Upper lobe of right lung (tissue), 1 donor: ENCODE data around the gene CD81. TPM values are rescaled to one million over a fixed set of nuclear protein-coding genes. Genes with fewer than 3 reads are reported as not detected.

Experiments
- ATAC-seq: fragments of 200-7000 bp; cut with Tn5 transposase; one replicate; pipeline ENCODE4 v1.9.1; 2020; ENCODE audit warnings: mild to moderate bottlenecking, moderate library complexity
- DNase-seq: peaks from one replicate; pipeline ENCODE4 v3.0.0-alpha.2; 2020
- H3K27ac ChIP-seq: fragments of 200-600 bp; one replicate; pipeline ENCODE4 v1.8.0; 2022
- H3K27me3 ChIP-seq: fragments of 200-600 bp; one replicate; pipeline ENCODE4 v1.8.0; 2022; ENCODE audit warnings: mild to moderate bottlenecking
- H3K36me3 ChIP-seq: fragments of 200-600 bp; one replicate; pipeline ENCODE4 v1.8.0; 2022
- H3K4me1 ChIP-seq: fragments of 200-600 bp; one replicate; pipeline ENCODE4 v1.8.0; 2022
- H3K4me3 ChIP-seq: fragments of 200-600 bp; one replicate; pipeline ENCODE4 v1.8.0; 2022; ENCODE audit warnings: mild to moderate bottlenecking
- H3K9me3 ChIP-seq: fragments of 200-600 bp; one replicate; pipeline ENCODE4 v1.8.0; 2022
- CTCF ChIP-seq: fragments of 200-600 bp; IDR thresholded peaks from one replicate; pipeline ENCODE4 v1.8.0; 2022; ENCODE audit warnings: antibody characterized with exemption
- intact Hi-C: fragments of 100-400 bp; cut with DNase I; formaldehyde crosslinking; loops from one replicate; pipeline ENCODE4 v1.11.0; 2022
- total RNA-seq: library from RNA; stranded (reverse); fragmentation: NEBNext Ultra II Directional; extraction: Animal tissue kit (Norgen Biotek cat#: 25700); gene quantifications from one replicate; pipeline ENCODE4 v1.2.1, GENCODE V29; 2021
- donor health status: DM: no; HTN: yes; CAD: no; lungs with severe emphysema.

The CD81 gene
- total RNA-seq, 1 donor from 2014 or later: 801 TPM

- Histone ChIP-seq H3K27me3 (peaks cover 5% of the 10 kb centered on the region), H3K4me1 (peaks cover 3% of the 10 kb centered on the region), H3K9me3 (no peaks in the 10 kb centered on the region), H3K36me3 (peaks cover 16% of the 10 kb centered on the region), H3K4me3 (no peak overlapping the region), H3K27ac (no peak overlapping the region)
- intact Hi-C loops: no loop called here
- TF ChIP-seq CTCF: no peak
- ATAC-seq (no peak), DNase-seq (no peak)
These were observed 29.8 kb downstream of the CD81 start for GRCh38 chr11:2406878-2407410.

- H3K4me3 ChIP-seq: no peak overlapping the region
- H3K9me3 ChIP-seq: no peaks in the 10 kb centered on the region
- H3K27ac ChIP-seq: no peak overlapping the region
- no peaks in the 10 kb centered on the region for H3K4me1 ChIP-seq
- no peak for TF ChIP-seq CTCF
- DNase-seq (no peak), ATAC-seq (no peak)
- H3K36me3 ChIP-seq: peaks cover 1% of the 10 kb centered on the region
- intact Hi-C loops: no loop called here
- peaks cover 5% of the 10 kb centered on the region for H3K27me3 ChIP-seq
These were observed 31.6 kb downstream of the CD81 start for GRCh38 chr11:2408671-2409070.

- H3K27me3 ChIP-seq: peaks cover 5% of the 10 kb centered on the region
- H3K9me3 ChIP-seq: no peaks in the 10 kb centered on the region
- TF ChIP-seq CTCF: no peak
- H3K27ac ChIP-seq: no peak overlapping the region
- intact Hi-C loops: no loop called here
- H3K36me3 ChIP-seq: no peaks in the 10 kb centered on the region
- H3K4me3 ChIP-seq: no peak overlapping the region
- ATAC-seq (no peak), DNase-seq (no peak)
- no peaks in the 10 kb centered on the region for H3K4me1 ChIP-seq
These were observed 32.0 kb downstream of the CD81 start for GRCh38 chr11:2409126-2409525.

GRCh38 chr11:2409611-2410468, 32.7 kb downstream of the CD81 start:
- ATAC-seq (no peak), DNase-seq (no peak)
- no peak overlapping the region for H3K27ac ChIP-seq
- H3K4me3 ChIP-seq: no peak overlapping the region
- no peaks in the 10 kb centered on the region for H3K36me3 ChIP-seq
- H3K4me1 ChIP-seq: no peaks in the 10 kb centered on the region
- H3K9me3 ChIP-seq: no peaks in the 10 kb centered on the region
- intact Hi-C loops: no loop called here
- no peak for TF ChIP-seq CTCF
- H3K27me3 ChIP-seq: peaks cover 5% of the 10 kb centered on the region

- intact Hi-C loops: no loop called here
- DNase-seq (no peak), ATAC-seq (no peak)
- H3K36me3 ChIP-seq: no peaks in the 10 kb centered on the region
- TF ChIP-seq CTCF: no peak
- H3K4me3 ChIP-seq: no peak overlapping the region
- H3K9me3 ChIP-seq: no peaks in the 10 kb centered on the region
- H3K27ac ChIP-seq: no peak overlapping the region
- no peaks in the 10 kb centered on the region for H3K4me1 ChIP-seq
- H3K27me3 ChIP-seq: peaks cover 5% of the 10 kb centered on the region
These were observed 33.5 kb downstream of the CD81 start for GRCh38 chr11:2410616-2411015.
